A204.1 (cell line): Measurements from ENCODE around the gene KAZN.

Experiments
- FAIRE-seq: peaks from 2 replicates; lab custom pipeline; 2012; peaks lifted over from hg19 to GRCh38; lab: Jason Lieb, UNC

KAZN gene

DNA sequence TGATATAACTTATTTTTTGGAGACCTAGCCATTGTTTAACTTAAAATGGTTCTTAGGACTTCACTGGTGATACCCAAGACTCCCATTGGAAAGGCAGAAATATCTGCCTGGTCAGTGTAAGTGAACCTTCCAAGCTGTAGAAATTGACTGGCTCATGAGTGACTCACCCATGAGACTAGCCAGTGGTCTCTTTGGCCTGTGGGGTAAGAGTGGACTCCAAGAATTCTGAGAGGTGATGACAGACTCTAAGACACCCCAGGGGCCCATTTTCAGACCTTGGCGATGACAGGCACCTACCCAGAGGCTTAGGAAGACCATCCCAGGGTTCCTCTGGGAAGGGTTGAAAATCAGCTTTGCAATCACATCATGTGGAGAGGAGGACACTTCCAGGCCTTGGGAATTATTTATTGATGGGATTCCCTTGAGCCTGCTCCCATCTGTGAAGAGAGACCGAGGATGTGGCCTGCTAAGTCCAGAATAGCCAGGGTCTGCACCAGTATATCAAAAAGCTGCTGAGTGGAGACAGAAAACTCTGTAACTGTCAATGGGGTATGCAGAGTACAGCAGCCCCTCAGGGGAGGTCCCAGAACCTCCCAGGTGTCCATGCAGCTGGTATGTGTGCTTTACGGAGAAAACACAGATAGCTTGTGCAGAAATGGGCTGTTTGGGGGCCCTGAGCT is 78.9 kb downstream of the KAZN start:
- no peak for FAIRE-seq

DNA sequence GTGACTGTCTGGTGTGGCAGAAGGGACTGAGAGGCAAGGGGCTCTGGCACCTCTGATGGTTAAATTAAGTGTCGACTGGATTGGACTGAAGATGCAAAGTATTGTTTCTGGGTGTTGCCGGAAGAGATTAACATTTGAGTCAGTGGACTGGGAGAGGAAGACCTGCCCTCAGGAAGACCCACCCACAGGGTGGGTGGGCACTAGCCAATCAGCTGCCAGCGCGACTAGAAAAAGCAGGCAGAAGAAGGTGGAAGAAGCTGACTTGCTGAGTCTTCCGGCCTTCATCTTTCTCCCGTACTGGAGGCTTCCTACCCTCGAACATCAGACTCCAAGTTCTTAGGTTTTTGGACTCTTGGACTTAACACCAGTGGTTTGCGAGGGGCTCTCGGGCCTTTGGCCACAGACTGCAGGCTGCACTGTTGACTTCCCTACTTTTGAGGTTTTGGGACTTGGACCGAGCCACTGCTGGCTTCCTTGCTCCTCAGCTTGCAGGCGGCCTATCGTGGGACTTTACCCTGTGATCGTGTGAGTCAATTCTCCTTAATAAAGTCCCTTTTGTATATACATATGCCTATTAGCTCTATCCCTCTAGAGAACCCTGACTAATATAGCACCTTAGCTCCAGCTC is 79.6 kb downstream of the KAZN start:
- FAIRE-seq, result no peak

DNA sequence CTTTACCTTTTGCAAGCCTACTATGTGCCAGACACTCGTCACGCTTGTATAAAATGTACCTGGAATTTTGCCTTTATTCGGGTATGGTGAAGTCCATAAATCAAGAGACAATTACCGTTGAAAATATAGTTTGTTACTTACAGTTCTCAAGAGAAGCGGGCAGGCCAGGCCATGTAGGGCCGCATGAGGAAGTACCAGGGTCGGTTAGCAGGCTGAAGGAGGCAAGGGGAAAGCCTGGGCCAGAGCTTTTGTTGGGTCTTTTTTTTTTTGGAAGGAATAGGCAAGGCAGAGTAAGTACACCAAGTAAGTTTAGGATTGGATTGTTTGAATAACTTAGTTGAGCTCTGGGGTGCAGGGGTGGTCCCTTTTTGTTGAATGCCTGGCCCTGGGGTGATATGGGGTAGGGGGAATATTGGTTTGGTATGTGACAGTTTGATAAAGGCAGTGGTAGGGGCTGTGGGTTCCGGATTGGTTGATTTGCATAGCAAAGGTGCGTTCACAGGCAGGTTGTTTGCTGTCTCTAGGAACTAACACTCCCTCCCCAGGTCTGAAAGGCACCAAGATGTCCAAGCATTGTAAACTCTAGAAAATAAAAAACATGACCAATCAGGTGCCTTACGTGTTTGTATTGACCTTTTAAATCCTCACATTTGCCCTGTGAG is 80.7 kb downstream of the KAZN start:
- FAIRE-seq, result no peak

DNA sequence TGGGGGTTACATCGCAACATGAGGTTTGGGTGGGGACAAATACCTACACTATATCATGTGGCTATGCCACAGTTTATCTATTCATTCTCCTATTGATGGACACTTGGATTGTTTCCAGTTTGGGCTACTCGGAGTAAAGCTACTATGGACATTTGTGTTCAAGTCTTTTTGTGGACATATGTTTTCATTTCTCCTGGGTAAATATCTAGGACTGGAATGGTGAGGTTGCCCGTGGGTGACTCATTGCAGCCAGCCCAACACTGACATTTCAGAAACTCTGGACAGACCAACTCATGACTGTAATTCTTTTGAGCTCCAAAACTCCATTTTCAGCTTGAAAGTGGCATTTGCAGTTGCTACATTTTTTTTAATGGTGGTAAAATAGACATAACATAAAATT is 82.7 kb downstream of the KAZN start:
- no peak for FAIRE-seq

DNA sequence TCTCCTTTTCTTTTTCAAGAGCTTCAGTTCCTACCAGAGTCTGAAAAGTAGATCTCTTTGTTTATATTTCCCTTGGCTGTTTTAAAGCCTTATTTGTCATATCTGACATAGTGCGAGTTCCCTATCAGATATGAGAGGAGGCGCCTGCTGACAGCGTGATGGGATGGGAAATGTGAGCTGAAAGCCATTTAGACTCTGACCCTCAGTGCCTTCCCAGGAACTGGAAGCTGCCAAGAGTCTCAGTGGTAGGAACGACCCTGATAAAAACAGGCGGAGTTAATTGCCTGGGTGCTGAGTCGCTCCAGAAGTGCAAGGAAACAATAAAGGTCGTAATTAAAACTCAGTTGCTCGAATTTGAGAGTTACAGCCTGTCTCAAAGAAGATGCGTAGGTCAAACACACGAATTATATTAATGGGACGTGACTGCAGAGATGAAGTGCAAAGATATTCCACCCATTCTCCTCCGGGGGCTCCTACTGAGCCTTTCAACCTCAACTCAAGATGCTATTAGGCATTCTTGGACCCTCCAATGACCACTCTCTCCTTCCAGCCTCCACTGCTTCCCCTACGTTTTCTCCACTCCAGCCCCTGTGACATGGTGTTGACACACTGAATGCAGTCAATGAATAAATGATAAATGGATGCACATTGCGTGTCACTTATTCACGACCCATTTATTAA is 84.6 kb downstream of the KAZN start:
- FAIRE-seq, result no peak

DNA sequence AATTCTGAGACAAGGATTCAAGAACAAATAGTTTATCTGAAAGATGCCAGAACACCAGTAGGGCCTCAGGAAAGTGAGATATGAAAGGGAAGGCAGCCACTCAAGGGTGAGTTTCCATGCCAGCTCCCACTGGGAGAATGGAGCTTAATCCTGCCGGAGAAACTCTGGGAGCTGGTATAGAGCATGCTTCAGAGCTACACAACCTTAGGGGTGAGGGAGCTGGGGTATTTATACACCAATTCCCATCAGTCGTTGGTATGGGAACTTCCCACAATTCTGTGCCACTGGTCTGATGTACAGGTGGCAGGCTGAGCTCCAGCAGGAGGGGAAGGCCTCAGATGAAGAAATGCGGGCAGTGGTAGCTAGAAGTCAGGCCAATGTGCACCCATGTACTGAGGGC is 86.6 kb downstream of the KAZN start:
- no peak for FAIRE-seq

DNA sequence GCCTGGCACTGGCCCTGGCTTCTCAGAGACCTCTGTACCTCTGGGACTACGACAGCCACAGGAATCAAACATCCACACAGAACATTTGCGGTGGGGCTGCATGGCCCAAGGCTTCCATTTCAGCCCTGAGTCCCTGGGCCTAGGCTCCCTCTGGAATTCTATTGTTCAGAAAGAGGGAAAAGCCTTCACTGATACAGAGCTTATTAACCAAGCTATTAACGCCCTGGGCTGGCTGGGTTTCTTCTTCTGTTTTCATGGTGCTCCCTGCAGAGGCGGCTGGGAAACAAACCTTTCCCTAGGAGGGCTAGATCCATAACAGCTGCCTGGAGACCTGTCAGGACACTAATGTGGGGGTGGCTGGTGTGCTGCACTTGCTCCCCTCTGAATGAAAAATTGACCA is 88.2 kb downstream of the KAZN start:
- FAIRE-seq, result no peak

DNA sequence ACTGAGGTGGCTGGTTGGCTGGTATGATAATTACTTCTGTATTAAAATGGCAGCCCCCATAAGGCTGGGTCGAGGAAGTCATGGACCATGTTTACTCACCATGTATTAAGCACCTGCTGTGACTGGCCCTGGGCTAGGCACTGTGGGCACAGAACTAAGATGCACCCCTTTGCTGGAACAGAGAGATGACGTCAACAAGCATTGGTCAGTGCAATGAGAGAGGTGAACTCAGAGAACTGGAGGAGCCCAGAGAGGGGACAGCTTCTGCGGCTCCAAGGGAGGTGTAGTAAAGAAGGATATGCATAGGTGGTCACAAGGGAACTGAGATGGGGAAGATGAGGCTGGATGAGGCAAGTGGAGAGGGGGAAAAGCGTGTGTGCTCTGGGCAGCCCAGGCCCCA is 88.7 kb downstream of the KAZN start:
- no peak for FAIRE-seq

DNA sequence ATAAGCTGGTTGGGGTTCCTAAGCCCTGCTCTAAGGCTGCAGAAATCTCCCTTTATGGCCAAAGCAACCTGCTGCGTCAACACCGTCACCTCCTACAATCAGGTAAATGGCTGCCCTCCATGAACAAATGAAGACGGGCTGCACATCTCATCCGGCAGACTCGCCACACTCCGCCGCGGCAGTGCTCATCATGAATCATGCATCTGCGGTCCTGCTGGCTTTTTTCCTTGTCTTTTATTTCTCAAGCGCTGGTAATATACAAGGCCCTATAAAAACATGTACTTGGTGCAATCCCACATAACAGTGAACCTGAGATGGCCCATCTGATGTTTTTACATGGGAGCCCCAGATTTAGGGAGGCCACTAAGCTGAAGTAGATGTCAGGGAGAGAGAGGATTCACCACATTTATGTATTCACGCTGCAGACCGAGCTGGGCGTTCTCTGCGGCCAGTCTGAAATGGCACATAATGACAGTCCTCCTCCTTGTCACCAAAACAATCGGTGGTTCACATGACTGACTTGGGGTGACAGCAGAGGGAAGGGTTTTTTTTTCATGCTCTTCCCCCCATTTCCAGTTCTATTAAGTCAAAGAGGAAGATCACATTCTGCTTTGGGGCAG is 91.6 kb downstream of the KAZN start:
- no peak for FAIRE-seq

DNA sequence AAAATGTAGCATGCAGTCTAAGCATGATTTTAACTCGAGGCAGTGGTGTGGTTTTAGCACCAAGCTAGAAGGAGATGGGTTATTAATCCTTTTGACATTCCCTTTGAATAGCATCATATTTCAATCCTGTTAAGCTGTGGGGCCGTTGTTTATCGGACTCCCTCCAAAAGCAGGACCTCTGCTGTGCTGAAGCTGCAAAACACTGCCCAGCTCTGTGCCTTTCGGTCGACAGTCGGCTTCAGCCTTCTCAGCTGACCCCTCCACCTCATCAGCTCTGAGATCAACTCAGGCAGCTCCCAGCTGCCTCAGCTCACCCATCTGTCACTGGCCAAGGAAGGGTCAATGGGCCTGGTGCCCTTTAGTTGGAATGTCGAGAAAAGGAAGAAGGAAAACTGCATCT is 95.5 kb downstream of the KAZN start:
- no peak for FAIRE-seq

DNA sequence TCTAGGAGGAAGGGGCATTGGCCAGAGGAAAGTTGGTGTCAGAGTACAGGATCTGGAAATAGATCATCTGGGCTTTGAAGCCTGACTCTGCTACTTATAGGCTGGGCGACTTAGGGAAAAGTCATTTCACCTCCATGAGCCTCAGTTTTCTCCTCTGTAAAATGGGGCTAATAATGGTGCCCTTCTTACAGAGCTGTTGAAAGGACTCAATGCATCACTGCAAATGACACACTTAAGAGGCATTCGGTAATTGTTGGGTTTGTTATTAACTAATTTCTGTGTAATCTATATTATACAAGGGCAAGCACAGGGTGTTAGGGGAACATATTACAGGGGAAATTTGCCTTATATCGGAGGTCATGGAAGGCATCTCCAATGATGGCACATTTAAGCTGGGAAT is 96.1 kb downstream of the KAZN start:
- FAIRE-seq, result no peak

DNA sequence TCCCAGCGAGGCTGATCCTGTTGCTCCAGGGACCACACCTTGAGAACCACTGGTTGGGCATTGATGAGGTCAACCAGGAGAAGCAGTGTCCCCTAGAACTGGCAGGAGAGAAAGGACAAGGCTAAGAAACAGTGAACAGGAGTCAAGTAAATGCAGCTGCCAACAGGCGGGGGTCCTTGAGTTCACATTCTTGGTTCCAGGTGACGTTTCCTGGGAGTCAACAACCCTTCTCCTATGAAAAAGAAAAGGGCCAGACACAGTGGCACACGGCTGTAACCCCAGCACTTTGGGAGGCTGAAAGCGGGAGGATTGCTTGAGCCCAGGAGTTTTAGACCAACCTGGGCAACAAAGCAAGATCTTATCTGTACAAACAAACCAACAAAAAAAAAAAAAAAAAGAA is 98.3 kb downstream of the KAZN start:
- no peak for FAIRE-seq

DNA sequence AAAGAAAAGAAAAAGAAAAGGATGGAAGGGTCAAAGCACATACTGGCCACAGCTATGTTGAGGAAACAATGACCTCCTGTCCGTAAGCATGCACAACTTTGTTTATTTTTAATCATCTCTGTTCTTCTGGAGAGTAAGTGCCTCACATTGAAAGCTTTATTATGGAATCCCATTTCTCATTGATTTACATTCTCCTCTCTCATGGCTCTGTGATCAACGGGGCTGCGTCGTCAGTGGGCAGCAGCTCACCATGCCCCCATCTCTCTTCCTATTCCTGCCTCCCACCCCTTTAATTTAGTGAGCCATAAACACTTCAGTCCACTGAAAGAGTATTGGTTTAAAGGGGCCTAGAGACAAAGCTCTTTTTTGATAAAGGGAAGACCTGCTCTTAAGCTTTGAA is 98.9 kb downstream of the KAZN start:
- no peak for FAIRE-seq

DNA sequence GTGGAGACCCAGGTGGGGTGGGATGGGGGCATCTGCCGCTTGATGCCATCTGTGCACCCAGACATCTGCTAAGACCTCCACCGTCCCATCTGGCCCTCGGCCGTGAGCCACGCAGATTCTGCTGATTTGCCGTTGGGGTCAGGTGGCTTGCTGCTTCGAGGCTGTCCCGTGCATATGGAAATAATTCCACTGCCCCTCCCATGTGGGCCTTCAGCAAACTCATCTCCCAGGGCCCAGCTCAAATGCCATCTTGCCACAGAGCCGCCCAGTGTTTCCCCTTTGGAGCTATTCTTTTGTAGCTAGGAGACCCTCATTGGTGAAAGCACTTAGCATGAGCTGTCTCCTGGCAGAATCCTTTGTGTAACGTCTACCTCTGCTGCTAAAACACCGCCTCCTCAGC is 99.8 kb downstream of the KAZN start:
- FAIRE-seq, result no peak

DNA sequence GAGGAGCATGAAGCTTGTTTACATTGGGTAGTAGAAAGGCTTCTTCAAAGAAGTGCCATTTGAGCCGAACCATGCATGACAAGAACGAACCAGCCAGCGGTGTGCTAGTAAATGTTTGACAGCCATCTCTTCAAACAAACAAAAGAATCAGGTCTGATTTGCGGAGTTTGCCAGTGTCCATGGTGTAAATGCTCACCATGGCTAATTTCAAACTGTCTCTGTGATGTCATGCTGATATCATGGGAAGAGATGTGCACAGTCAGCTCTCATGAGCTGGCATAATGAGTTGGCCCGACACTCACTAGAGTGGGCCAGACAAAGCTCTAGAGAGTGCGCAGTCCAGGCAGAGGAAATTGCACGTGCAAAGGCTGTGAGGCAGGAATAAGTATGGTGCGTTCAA is 101.1 kb downstream of the KAZN start:
- FAIRE-seq, result no peak

DNA sequence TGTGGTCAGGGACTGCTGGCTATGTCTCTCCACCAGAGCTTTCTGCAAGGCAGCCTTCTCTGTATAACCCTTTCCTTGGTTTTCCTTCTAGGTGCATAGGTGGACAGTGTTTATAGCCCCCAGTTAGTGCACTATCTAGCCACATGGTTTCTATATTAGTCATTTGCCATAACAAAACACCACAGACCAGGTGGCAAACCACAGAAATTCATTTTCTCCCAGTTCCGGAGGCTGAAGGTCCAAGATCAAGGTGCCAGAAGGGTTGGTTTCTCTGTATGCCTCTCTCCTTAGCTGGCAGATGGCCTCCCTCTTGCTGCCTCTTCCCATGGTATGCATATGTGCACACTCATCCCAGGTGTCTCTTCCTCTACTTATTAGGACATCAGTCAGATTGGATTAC is 106.4 kb downstream of the KAZN start:
- no peak for FAIRE-seq

DNA sequence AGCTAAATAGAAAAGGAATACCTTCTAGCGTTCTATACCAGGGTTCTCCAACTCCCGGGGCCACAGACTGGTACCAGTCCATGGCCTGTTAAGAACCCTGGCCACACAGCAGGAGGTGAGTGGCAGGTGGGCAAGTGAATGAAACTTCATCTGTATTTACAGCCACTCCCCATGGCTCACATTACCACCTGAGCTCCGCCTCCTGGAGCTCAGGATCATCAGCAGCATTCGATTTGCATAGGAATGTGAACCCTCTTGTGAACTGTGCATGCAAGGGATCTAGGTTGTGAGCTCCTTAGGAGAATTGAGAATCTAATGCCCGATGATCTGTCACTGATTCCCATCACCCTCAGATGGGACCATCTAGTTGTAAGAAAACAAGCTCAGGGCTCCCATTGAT is 107.3 kb downstream of the KAZN start:
- FAIRE-seq, result no peak

DNA sequence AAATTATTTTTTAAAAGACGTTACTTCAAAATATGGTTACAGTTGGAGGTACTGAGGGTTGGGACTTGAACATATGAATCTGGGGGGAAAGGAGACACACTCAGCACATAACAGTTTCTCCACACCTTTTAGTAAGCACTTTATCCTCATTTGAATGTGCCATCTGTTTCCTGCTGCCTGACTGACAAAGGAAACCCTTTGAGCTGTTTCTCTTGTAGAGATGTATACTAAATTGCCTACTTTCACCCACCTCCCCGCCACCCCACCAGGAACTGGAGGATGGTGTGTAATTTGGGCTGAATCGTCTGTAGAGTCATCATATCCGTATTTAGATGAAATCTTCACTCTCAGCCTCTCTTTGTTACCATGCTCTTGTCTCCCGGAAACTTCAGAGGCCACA is 108.1 kb downstream of the KAZN start:
- no peak for FAIRE-seq

DNA sequence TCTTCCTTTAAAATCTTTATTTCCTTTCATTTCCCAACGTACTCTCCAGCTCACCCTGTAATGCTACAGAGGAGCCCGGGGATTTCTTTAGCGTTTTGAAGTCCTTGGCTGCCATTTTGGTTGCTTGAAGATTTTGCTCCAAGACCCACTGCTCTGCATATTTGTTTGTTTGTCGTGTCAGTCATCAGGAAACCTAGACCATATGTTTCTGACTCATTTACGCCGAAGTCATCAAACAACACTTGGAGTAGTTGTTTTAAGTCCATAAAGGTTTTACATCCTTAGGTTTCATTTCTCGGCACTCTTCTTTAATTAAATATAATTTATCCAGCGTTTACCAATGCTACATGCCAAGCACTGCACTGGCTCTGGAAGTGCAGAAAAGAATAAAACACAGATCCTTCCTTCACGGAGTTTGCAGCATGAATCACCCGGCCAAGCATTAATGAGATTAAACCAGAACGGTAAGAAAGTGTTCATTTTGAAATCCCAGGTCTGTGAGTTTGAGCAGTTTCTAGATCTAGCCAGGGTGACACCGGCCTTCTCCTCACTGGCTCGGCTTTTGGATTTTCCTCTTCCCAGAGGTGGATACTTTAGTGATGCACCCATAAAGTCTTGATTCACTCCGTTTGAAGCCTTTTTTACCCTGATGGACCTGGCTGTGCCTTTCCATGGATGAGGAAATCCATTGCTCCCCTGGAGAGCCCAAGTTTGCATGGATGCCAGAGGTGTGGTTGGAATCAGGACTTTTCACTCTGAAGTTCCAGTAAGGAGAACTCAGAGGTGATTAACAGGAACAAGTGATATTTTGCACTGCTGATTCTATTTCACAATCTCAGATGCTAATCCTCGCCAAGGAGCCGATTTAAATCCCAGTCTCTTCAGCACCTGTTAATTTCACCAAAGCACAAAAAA is 109.3 kb downstream of the KAZN start:
- FAIRE-seq, result no peak

DNA sequence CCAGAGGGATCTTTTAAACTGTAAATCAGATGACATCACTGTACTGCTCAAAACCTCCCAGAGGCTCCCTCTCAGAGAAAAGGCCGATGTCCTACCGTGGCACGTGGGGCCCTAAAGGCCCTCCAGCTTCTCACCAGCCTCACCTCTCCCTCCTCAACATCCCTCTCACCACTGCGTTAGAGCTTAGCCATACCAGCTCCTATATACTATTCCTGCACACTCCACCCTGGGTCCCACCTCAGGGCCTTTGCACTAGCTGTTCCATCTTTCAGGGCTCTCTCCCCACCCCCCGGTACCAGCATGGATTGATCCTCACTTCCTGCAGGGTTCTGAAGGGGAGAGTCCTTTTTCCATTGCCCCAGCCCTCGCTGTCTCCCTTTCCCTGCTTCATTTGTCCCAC is 111.8 kb downstream of the KAZN start:
- no peak for FAIRE-seq

DNA sequence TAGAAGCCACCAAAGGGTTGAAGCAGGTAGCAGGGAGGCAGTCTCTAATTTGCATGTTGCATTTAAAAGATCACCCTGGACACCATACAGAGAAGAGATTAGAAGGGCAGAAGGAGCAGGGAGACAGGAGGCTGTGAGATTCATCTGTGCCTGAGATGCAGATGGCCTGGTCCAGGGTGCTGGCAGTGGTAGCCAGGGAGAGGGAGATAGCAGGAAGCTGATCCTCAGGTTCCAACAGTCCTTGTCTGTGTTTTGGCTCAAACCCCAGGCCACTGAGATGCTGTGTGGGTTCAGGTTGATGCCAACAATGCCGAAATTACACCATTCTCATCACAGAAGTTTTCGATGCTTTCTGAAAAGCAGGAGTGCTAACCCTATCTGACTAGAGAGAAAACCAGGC is 113.7 kb downstream of the KAZN start:
- no peak for FAIRE-seq

DNA sequence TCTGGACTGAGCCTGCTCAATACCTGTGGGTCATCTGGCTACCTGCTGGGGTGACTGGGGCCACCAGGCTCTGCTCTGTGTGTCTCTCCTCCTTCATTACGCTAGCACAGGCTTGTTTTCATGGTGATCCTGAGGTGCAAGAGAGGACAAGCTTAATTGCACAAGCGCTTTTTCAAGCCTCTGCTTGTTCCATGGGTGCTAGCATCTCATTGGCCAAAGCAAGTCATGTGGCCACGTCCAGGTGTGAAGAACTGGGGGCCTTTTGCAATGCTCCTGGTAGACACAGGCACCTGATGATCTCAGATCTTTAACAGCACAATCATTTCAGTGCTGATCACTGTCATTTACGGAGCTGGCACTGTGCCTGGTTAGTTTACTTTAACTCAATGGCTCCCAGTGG is 114.6 kb downstream of the KAZN start:
- FAIRE-seq, result no peak
